Retinal pigment epithelial cell (primary cell): ENCODE measurements around the gene STK31.

Experiments used
- DNase-seq: peaks from one replicate; pipeline ENCODE4 v3.0.0-alpha.2; 2010; ENCODE audit warnings: low read depth
- H3K4me3 ChIP-seq: 2 replicates; pipeline ENCODE4 v1.5.1; 2011; ENCODE audit warnings: mild to moderate bottlenecking, low read length, control low read depth, moderate library complexity
- CTCF ChIP-seq: conservative IDR thresholded peaks from 2 replicates; pipeline ENCODE4 v1.5.1; 2011; ENCODE audit warnings: low read depth, low read length, control low read depth, inconsistent platforms

Gene STK31, protein sequence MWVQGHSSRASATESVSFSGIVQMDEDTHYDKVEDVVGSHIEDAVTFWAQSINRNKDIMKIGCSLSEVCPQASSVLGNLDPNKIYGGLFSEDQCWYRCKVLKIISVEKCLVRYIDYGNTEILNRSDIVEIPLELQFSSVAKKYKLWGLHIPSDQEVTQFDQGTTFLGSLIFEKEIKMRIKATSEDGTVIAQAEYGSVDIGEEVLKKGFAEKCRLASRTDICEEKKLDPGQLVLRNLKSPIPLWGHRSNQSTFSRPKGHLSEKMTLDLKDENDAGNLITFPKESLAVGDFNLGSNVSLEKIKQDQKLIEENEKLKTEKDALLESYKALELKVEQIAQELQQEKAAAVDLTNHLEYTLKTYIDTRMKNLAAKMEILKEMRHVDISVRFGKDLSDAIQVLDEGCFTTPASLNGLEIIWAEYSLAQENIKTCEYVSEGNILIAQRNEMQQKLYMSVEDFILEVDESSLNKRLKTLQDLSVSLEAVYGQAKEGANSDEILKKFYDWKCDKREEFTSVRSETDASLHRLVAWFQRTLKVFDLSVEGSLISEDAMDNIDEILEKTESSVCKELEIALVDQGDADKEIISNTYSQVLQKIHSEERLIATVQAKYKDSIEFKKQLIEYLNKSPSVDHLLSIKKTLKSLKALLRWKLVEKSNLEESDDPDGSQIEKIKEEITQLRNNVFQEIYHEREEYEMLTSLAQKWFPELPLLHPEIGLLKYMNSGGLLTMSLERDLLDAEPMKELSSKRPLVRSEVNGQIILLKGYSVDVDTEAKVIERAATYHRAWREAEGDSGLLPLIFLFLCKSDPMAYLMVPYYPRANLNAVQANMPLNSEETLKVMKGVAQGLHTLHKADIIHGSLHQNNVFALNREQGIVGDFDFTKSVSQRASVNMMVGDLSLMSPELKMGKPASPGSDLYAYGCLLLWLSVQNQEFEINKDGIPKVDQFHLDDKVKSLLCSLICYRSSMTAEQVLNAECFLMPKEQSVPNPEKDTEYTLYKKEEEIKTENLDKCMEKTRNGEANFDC

DNA sequence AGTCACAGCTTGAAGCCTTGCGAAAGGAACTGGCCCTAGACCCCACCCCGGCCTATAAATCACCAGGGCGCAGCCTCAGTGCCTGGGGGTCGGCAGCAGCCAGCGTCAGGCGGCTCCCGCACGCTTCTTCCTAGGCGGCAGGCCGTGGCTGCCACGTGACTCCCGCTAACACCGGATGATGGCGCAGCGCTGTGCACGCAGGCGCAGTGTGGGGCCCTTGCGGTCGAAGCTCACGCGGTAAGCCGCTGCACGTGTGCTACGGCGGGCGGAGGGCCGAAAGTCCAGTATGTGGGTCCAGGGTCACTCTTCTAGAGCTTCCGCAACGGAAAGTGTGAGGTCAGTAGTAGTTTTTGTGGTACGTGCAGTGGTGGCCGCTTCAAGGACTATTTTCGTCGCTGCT is at the start of gene STK31:
Gene STK31, plus strand, starts transcription at position 220 of the 400 bp plus-strand sequence. Its CDS starts 67 bp downstream, at position 287.
- no peak for DNase-seq
- no peak within 1 kb of the TSS for H3K4me3 ChIP-seq
- TF ChIP-seq CTCF = no peak

DNA sequence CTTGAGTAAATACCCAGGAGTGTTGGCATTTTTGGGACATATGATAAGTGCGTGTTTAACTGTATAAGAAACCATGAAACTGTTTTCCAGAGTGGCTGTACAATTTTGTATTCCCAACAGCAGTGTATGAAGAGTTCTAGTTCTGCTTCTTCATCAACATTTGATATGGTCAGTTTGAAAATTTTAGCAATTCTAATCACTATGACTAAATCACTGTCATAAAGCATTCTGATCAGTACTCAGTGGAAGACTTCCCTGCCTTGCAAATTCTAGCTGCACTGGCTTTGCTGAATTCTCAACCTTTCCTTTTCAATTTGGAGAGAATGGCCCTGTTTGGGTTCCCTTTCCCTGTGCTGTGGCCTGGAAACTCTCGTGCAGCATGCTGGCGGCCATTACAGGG is 48.6 kb upstream of the STK31 start:
- no peak overlapping the region for H3K4me3 ChIP-seq
- DNase-seq = no peak
- TF ChIP-seq CTCF = no peak

GRCh38 chr7:23662124-23662983 is 47.7 kb upstream of the STK31 start:
- no peak overlapping the region for H3K4me3 ChIP-seq
- no peak for DNase-seq
- TF ChIP-seq CTCF = no peak

DNA sequence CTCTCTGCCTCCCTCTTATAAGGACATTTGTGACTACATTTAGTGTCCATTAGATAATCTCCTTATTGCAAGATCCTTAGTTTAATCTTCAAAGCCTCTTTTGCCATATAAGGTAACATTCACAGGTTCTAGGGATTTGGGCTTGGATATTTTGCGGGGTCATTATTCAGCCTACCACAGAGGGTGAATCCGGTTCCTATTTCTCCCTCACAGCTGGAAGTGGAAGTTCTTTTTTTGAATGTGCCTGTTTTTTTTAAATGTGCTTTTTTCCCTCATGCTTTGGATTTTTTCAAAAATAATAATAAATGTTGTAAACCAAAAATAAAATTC is 47.1 kb upstream of the STK31 start:
- TF ChIP-seq CTCF = no peak
- DNase-seq = no peak
- H3K4me3 ChIP-seq = no peak overlapping the region

DNA sequence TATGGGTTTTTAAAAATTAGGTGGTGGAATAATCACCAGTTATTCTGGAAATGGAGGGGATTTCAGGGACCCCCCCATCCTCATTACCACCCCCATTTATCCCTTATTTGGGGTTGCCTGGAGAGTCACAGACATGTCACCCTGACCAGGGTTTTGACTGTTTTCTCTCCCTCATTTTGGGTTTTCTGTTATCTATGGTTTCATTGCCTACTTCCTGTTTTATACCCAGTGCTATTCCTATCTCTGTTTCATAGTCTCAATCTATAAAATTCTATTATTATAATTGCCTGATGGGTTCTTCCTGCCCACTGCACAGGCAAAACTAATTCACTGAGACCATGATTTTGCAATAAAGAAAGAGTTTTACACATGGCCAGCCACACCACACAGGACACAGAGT is 45.9 kb upstream of the STK31 start:
- no peak for TF ChIP-seq CTCF
- DNase-seq = no peak
- H3K4me3 ChIP-seq = no peak overlapping the region

GRCh38 chr7:23672033-23672432 is 38.0 kb upstream of the STK31 start:
- H3K4me3 ChIP-seq = no peak overlapping the region
- no peak for TF ChIP-seq CTCF
- no peak for DNase-seq
